GM12873 (cell line): ENCODE measurements around the gene DARS1.

Experiments used
- CTCF ChIP-seq: IDR thresholded peaks from 2 replicates; pipeline ENCODE4 v1.5.1; 2012; ENCODE audit warnings: low read depth, mild to moderate bottlenecking, moderate library complexity, low read length, control low read depth; ENCODE audit not compliant: insufficient read depth; ENCODE audit errors: missing control alignments

DARS1 gene

GRCh38 chr2:135998879-135999278 lies 13.5 kb upstream of the DARS1 start:
- no peak for TF ChIP-seq CTCF

GRCh38 chr2:135997380-135997779 lies 12.0 kb upstream of the DARS1 start:
- no peak for TF ChIP-seq CTCF

GRCh38 chr2:135996304-135996703 lies 10.9 kb upstream of the DARS1 start:
- peak; percentile 15 for TF ChIP-seq CTCF

GRCh38 chr2:135994281-135994680 lies 8.9 kb upstream of the DARS1 start:
- TF ChIP-seq CTCF, result no peak

- TF ChIP-seq CTCF, result no peak
Measured at GRCh38 chr2:135993421-135993820, 8.0 kb upstream of the DARS1 start.

GRCh38 chr2:135991861-135992260 lies 6.4 kb upstream of the DARS1 start:
- TF ChIP-seq CTCF, result no peak

- no peak for TF ChIP-seq CTCF
Measured at GRCh38 chr2:135987441-135987840, 2.0 kb upstream of the DARS1 start.
